Stimulated activated CD4-positive, alpha-beta T cell treated with anti-CD3 and anti-CD28 coated beads, Interleukin-4, amount 100 ng/mL, for 24 hours (primary cell): ENCODE measurements around the gene SSTR3.

ENCODE experiments used
- DNase-seq: peaks from one replicate; pipeline ENCODE4 v3.0.0-alpha.2; 2020

Gene SSTR3

GRCh38 chr22:37228106-37229011 lies 16.1 kb upstream of the SSTR3 start:
- peak; percentile 42 for DNase-seq

- no peak for DNase-seq
These were observed 14.2 kb upstream of the SSTR3 start for GRCh38 chr22:37226514-37226913.

- no peak for DNase-seq
These were observed 13.8 kb upstream of the SSTR3 start for GRCh38 chr22:37226087-37226486.

GRCh38 chr22:37225481-37225880 lies 13.2 kb upstream of the SSTR3 start:
- no peak for DNase-seq

GRCh38 chr22:37224757-37225420 lies 12.6 kb upstream of the SSTR3 start:
- no peak for DNase-seq

- peak; percentile 46 for DNase-seq
These were observed 11.8 kb upstream of the SSTR3 start for GRCh38 chr22:37223965-37224551.

GRCh38 chr22:37222440-37222971 lies 10.2 kb upstream of the SSTR3 start:
- DNase-seq, result peak; percentile 50

GRCh38 chr22:37221424-37222333 lies 9.4 kb upstream of the SSTR3 start:
- no peak for DNase-seq

GRCh38 chr22:37220543-37220981 lies 8.3 kb upstream of the SSTR3 start:
- DNase-seq, result no peak

- DNase-seq, result no peak
These were observed 7.3 kb upstream of the SSTR3 start for GRCh38 chr22:37219533-37219932.

GRCh38 chr22:37218771-37219411 lies 6.6 kb upstream of the SSTR3 start:
- DNase-seq, result peak; percentile 76

- DNase-seq, result no peak
These were observed 6.1 kb upstream of the SSTR3 start for GRCh38 chr22:37218399-37218770.

GRCh38 chr22:37215890-37216289 lies 3.6 kb upstream of the SSTR3 start:
- no peak for DNase-seq

GRCh38 chr22:37214731-37215030 lies 2.4 kb upstream of the SSTR3 start:
- no peak for DNase-seq

- no peak for DNase-seq
These were observed 1.9 kb upstream of the SSTR3 start for GRCh38 chr22:37213941-37214730.

- DNase-seq, result no peak
These were observed 1.1 kb upstream of the SSTR3 start for GRCh38 chr22:37213218-37213855.

- no peak for DNase-seq
These were observed 457 bp downstream of the SSTR3 start for GRCh38 chr22:37211866-37212173.

GRCh38 chr22:37211075-37211865 lies 1.0 kb downstream of the SSTR3 start:
- DNase-seq, result no peak

- no peak for DNase-seq
These were observed 2.1 kb downstream of the SSTR3 start for GRCh38 chr22:37210041-37210803.
